ACC112 (cell line): Measurements from ENCODE around the gene CADPS.

Experiments used
- H2AFZ ChIP-seq: fragments of 200-600 bp; sonication (generic); one replicate; pipeline ENCODE4 v1.6.0; 2017; ENCODE audit warnings: antibody characterized with exemption, low read length; ENCODE audit not compliant: unreplicated experiment
- H3K27ac ChIP-seq: fragments of 200-600 bp; sonication (generic); 2 replicates; pipeline ENCODE4 v1.5.1; 2014; ENCODE audit warnings: low read depth, mild to moderate bottlenecking, antibody characterized with exemption, low read length, moderate library complexity
- H3K27me3 ChIP-seq: fragments of 200-600 bp; sonication (generic); 2 replicates; pipeline ENCODE4 v1.6.1; 2014; ENCODE audit warnings: mild to moderate bottlenecking, antibody characterized with exemption, low read length, moderate library complexity, mixed read lengths; ENCODE audit not compliant: insufficient read depth
- H3K36me3 ChIP-seq: fragments of 200-600 bp; sonication (generic); 2 replicates; pipeline ENCODE4 v1.6.1; 2016; ENCODE audit warnings: mild to moderate bottlenecking, antibody characterized with exemption, low read length, moderate library complexity, mixed read lengths; ENCODE audit not compliant: insufficient read depth
- H3K4me1 ChIP-seq: fragments of 200-600 bp; sonication (generic); one replicate; pipeline ENCODE4 v1.6.1; 2016; ENCODE audit warnings: low read length, mixed read lengths; ENCODE audit not compliant: insufficient read depth, unreplicated experiment, control insufficient read depth
- H3K4me3 ChIP-seq: fragments of 200-600 bp; sonication (generic); 2 replicates; pipeline ENCODE4 v1.5.1; 2014; ENCODE audit warnings: mild to moderate bottlenecking, low read depth, low read length
- H3K79me2 ChIP-seq: fragments of 200-600 bp; sonication (generic); one replicate; pipeline ENCODE4 v1.6.0; 2016; ENCODE audit warnings: low read length; ENCODE audit not compliant: control insufficient read depth, unreplicated experiment, insufficient read depth

The CADPS gene

GRCh38 chr3:62874711-62875557, at the start of gene CADPS:
CADPS (minus strand) TSS chr3:62875416; CDS start chr3:62875029, 387 bp downstream.
- Histone ChIP-seq H3K27ac (no peak within 1 kb of the TSS), H2AFZ (no peak within 1 kb of the TSS), H3K27me3 (peaks cover 59% of the 10 kb centered on the region), H3K4me3 (no peak within 1 kb of the TSS), H3K79me2 (no peaks in the 10 kb centered on the region), H3K4me1 (no peaks in the 10 kb centered on the region), H3K36me3 (no peaks in the 10 kb centered on the region)

- Histone ChIP-seq H3K27me3 (no peaks in the 10 kb centered on the region), H2AFZ (no peak overlapping the region), H3K27ac (no peak overlapping the region), H3K4me3 (no peak overlapping the region), H3K79me2 (no peaks in the 10 kb centered on the region), H3K4me1 (no peaks in the 10 kb centered on the region), H3K36me3 (no peaks in the 10 kb centered on the region)
These were observed 47.9 kb upstream of the CADPS start for GRCh38 chr3:62923066-62923465.

DNA sequence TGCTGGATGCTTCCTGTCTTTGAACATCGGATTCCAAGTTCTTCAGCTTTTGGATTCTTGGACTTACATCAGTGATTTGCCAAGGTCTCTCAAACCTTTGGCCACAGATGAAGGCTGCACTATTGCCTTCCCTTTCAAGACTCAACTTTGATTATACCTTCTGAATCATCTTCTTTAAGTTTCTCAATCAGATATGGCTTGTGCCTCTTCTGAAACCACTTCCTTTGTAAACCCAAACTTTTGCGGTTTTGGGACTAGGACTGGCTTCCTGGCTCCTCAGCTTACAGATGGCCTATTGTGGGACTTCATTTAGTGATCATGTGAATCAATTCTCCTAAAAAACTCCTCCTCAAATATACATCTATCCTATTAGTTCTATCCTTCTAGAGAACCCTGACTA, 47.1 kb upstream of the CADPS start:
- no peaks in the 10 kb centered on the region for H3K27me3 ChIP-seq
- H3K79me2 ChIP-seq: no peaks in the 10 kb centered on the region
- no peaks in the 10 kb centered on the region for H3K36me3 ChIP-seq
- H2AFZ ChIP-seq: no peak overlapping the region
- no peak overlapping the region for H3K4me3 ChIP-seq
- no peaks in the 10 kb centered on the region for H3K4me1 ChIP-seq
- no peak overlapping the region for H3K27ac ChIP-seq

GRCh38 chr3:62920466-62920784, 45.2 kb upstream of the CADPS start:
- Histone ChIP-seq H3K79me2 (no peaks in the 10 kb centered on the region), H3K27me3 (no peaks in the 10 kb centered on the region), H3K36me3 (no peaks in the 10 kb centered on the region), H2AFZ (no peak overlapping the region), H3K4me3 (no peak overlapping the region), H3K27ac (no peak overlapping the region), H3K4me1 (no peaks in the 10 kb centered on the region)

DNA sequence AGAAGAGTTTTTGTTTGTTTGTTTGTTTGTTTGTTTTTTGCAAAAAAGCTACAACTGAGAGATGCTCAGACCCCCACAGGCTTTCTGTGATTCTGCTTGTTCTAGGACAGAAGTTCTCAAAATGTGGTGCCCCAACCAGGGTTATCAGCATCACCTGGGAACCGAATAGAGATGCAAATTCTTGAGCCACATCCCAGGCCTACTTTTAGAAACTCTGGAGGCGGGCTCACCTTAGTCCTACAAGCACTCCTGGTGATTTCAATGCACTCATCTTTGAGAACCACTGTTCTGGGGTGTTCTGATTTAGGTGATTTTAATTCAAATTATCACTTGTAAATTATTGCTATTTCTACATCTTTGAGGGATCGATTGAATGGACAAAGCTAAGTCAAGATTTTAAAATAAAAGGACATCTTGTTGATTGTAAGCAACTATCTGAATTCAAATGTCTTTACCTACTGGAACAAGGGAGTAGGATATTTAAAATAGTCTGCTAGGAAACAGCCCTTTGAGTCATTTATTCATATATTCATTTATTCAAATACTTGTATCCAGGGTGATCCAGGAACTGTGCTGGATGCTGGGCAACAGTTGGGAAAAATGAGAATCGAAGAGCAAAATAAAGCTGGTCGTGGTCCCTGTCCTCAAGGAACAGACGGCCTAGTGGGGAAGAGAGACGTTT, 44.7 kb upstream of the CADPS start:
- Histone ChIP-seq H3K36me3 (no peaks in the 10 kb centered on the region), H3K4me3 (no peak overlapping the region), H3K27ac (no peak overlapping the region), H3K4me1 (no peaks in the 10 kb centered on the region), H3K79me2 (no peaks in the 10 kb centered on the region), H3K27me3 (no peaks in the 10 kb centered on the region), H2AFZ (no peak overlapping the region)

GRCh38 chr3:62918777-62919176, 43.6 kb upstream of the CADPS start:
- Histone ChIP-seq H3K4me1 (no peaks in the 10 kb centered on the region), H3K36me3 (no peaks in the 10 kb centered on the region), H3K27me3 (no peaks in the 10 kb centered on the region), H2AFZ (no peak overlapping the region), H3K79me2 (no peaks in the 10 kb centered on the region), H3K27ac (no peak overlapping the region), H3K4me3 (no peak overlapping the region)

DNA sequence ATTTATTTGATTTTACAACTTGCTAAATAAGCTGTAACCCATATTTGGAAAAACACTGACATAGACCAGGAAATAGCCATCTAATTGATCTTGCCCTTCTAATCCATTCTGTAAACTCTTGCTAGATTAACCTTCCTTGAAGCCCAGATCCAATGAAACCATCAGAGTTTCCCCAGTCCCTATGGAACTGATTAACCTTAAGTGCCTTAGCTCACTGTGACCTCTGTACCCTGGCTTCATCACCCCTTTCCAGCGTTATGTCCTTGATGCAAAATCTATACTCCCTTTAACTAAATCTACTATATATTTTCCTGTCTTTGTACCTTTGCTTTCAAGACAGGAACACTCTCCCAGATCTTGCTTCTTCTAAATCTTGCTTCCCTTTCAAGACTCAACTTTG, 42.9 kb upstream of the CADPS start:
- H3K27ac ChIP-seq: no peak overlapping the region
- no peaks in the 10 kb centered on the region for H3K36me3 ChIP-seq
- H3K27me3 ChIP-seq: no peaks in the 10 kb centered on the region
- H3K79me2 ChIP-seq: no peaks in the 10 kb centered on the region
- no peak overlapping the region for H3K4me3 ChIP-seq
- H2AFZ ChIP-seq: no peak overlapping the region
- H3K4me1 ChIP-seq: no peaks in the 10 kb centered on the region

- Histone ChIP-seq H3K4me1 (no peaks in the 10 kb centered on the region), H3K27me3 (no peaks in the 10 kb centered on the region), H3K4me3 (no peak overlapping the region), H2AFZ (no peak overlapping the region), H3K36me3 (no peaks in the 10 kb centered on the region), H3K79me2 (no peaks in the 10 kb centered on the region), H3K27ac (no peak overlapping the region)
These were observed 36.3 kb upstream of the CADPS start for GRCh38 chr3:62911526-62911925.

GRCh38 chr3:62905331-62905730, 30.1 kb upstream of the CADPS start:
- Histone ChIP-seq H3K27me3 (no peaks in the 10 kb centered on the region), H3K4me1 (no peaks in the 10 kb centered on the region), H3K79me2 (no peaks in the 10 kb centered on the region), H3K27ac (no peak overlapping the region), H3K4me3 (no peak overlapping the region), H2AFZ (no peak overlapping the region), H3K36me3 (no peaks in the 10 kb centered on the region)

DNA sequence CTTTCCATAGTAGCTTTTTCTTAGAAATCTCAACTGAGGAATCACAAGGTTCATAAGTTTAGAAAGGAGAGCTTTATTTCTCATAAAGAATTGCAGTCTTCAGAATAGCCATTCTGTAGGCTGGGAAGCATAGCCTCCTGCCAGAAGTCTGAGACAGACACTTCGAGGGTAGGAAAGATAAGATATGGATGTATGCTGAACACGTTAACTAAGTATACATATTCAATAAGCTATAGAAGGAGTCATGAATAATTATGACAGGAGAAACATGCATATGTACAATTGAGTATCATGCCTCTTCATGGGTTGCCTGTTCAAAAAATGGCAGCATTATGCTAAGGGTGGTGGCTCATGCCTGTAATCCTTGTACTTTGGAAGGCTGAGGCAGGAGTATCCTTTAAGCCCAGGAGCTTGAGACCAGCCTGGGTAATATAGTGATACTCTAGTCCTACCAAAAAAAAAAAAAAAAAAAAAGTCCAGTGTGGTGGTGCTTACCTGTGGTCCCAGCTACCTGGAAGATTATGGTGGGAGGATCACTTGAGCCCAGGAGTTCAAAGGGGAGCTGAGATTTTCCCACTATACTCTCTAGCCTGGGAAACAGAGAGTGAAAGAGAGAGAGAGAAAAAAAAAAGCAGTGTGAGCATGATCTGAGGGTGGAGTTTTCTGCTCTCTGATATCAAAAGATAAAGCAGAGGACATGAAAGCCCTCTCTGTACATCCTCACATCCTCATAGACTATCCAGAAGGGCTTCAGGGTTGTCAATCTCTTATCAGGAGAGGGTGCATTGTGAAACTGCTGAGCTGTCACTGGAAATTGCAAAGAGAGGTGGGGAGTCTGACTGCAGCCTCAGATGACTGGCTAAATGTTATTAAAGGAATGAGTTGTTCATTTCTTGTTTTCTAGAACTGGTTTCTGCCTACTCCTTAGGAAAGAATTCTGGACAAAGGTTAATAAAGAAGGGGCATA, 23.6 kb upstream of the CADPS start:
- Histone ChIP-seq H3K36me3 (no peaks in the 10 kb centered on the region), H2AFZ (no peak overlapping the region), H3K4me3 (no peak overlapping the region), H3K27ac (no peak overlapping the region), H3K4me1 (no peaks in the 10 kb centered on the region), H3K27me3 (no peaks in the 10 kb centered on the region), H3K79me2 (no peaks in the 10 kb centered on the region)
